Naive thymus-derived CD4-positive, alpha-beta T cell (primary cell): ENCODE results near the gene NELFB. TPM values are rescaled to one million over a fixed set of nuclear protein-coding genes. Genes with fewer than 3 reads are reported as not detected.

Experiments used
- ATAC-seq: fragments of 150-1000 bp; cut with Tn5 transposase; 2 replicates; pipeline ENCODE4 v1.10.0; 2021; ENCODE audit warnings: mild to moderate bottlenecking, moderate library complexity
- CTCF ChIA-PET: fragments of 350-600 bp; sonication (Branson Sonifier 250); formaldehyde crosslinking; loops from one replicate; lab custom pipeline; 2021; ENCODE audit warnings: antibody characterized with exemption; lab: Charles Lee
- POLR2A ChIA-PET: fragments of 350-600 bp; sonication (Branson Sonifier 250); formaldehyde crosslinking; loops from one replicate; lab custom pipeline; 2021; ENCODE audit warnings: antibody characterized with exemption, inconsistent platforms; lab: Charles Lee
- DNase-seq, 9 donors: peaks; one replicate each; pipeline versions ENCODE4 v3.0.0 to v3.0.0-alpha.2; 2020 to 2022; ENCODE audit warnings: mixed read lengths in 1 of 9
- H3K27ac ChIP-seq: one replicate; pipeline ENCODE4 v1.7.0; 2013; ENCODE audit warnings: mild to moderate bottlenecking, low read depth, low read length, moderate library complexity
- H3K27me3 ChIP-seq, 2 donors: one replicate each; pipeline ENCODE4 v1.7.0; 2013; ENCODE audit warnings: low read length in 2 of 2, mild to moderate bottlenecking in 2 of 2, moderate library complexity in 2 of 2; ENCODE audit not compliant: control insufficient read depth in 2 of 2, insufficient read depth in 2 of 2
- H3K36me3 ChIP-seq, 3 experiments: 1 replicate in 2 of 3; 2 replicates in 1 of 3; pipeline ENCODE4 v1.7.0; 2013; ENCODE audit warnings: low read length in 3 of 3, mild to moderate bottlenecking in 3 of 3, moderate library complexity in 1 of 3; ENCODE audit not compliant: insufficient read depth in 3 of 3, control insufficient read depth in 2 of 3
- H3K4me1 ChIP-seq, 2 donors: one replicate each; pipeline ENCODE4 v1.7.0; 2013; ENCODE audit warnings: low read length in 2 of 2, mild to moderate bottlenecking in 2 of 2, moderate library complexity in 1 of 2; ENCODE audit not compliant: control insufficient read depth in 2 of 2, insufficient read depth in 2 of 2
- H3K4me3 ChIP-seq: 2 replicates; pipeline ENCODE4 v1.7.0; 2013; ENCODE audit warnings: mild to moderate bottlenecking, low read length
- H3K9me3 ChIP-seq, 3 experiments: 1 replicate in 2 of 3; 2 replicates in 1 of 3; pipeline ENCODE4 v1.7.0; 2013; ENCODE audit warnings: low read length in 3 of 3; ENCODE audit not compliant: control insufficient read depth in 2 of 3
- H3K27ac Mint-ChIP-seq, 9 donors: one replicate each; pipeline ENCODE4 v1.8.0; 2020 to 2022; ENCODE audit warnings: mixed read lengths in 9 of 9, mild to moderate bottlenecking in 8 of 9, moderate library complexity in 5 of 9, inconsistent platforms in 2 of 9
- H3K27me3 Mint-ChIP-seq, 5 donors: one replicate each; pipeline ENCODE4 v1.8.0; 2021 to 2022; ENCODE audit warnings: mixed read lengths in 5 of 5, mild to moderate bottlenecking in 1 of 5
- H3K36me3 Mint-ChIP-seq, 5 donors: one replicate each; pipeline ENCODE4 v1.8.0; 2020 to 2022; ENCODE audit warnings: mixed read lengths in 5 of 5, mild to moderate bottlenecking in 3 of 5, inconsistent platforms in 1 of 5
- H3K4me1 Mint-ChIP-seq, 7 donors: one replicate each; pipeline ENCODE4 v1.8.0; 2020 to 2022; ENCODE audit warnings: mixed read lengths in 7 of 7, mild to moderate bottlenecking in 3 of 7, inconsistent platforms in 1 of 7
- H3K4me3 Mint-ChIP-seq, 10 donors: one replicate each; pipeline ENCODE4 v1.8.0; 2020 to 2022; ENCODE audit warnings: mild to moderate bottlenecking in 10 of 10, mixed read lengths in 10 of 10, moderate library complexity in 6 of 10, inconsistent platforms in 2 of 10
- H3K9me3 Mint-ChIP-seq, 11 donors: one replicate each; pipeline ENCODE4 v1.8.0; 2020 to 2022; ENCODE audit warnings: mixed read lengths in 11 of 11, mild to moderate bottlenecking in 4 of 11, inconsistent platforms in 1 of 11, moderate library complexity in 1 of 11
- intact Hi-C, 2 donors: fragments of 100-400 bp; cut with micrococcal nuclease; formaldehyde crosslinking; loops; one replicate each; pipeline ENCODE4 v1.15.1; 2023
- polyA plus RNA-seq, 2 donors: library from polyadenylated mRNA; unstranded; fragments of 300-500 nt; fragmentation: Illumina TruSeq; gene quantifications; one replicate each; pipeline ENCODE4 v1.2.3, GENCODE V29; 2021
- total RNA-seq, 6 experiments: library from RNA in 5 of 6; stranded (reverse) in 5 of 6; gene quantifications; 1 replicate in 5 of 6; 2 replicates in 1 of 6; pipeline ENCODE4 v1.2.3 and lab custom pipeline; 2021 to 2026

Gene NELFB
- total and polyA plus RNA-seq, 7 experiments from 2014 or later, result 22.9 to 64.2 (median 38.9) TPM

DNA sequence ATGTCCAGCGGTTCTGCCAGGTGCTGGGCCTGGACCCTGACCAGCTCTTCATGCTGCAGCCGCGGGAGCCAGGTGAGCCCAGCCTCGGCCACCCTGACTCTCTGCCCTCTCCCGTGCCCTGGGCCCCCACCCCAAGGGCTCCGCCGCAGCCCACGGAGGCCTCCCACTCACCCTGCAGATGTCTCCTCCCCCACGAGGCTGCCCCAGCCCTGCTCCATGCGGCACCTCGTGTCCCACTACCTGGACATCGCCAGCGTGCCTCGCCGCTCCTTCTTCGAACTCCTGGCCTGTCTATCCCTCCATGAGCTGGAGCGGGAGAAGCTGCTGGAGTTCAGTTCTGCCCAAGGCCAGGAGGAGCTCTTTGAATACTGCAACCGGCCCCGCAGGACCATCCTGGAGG is 40.5 kb upstream of the NELFB start:
- H3K36me3 Mint-ChIP-seq, result peaks cover 0 to 4% (median 0%) of the 10 kb centered on the region in 5 donors
- no peak overlapping the region for H3K4me3 ChIP-seq
- H3K36me3 ChIP-seq, result peaks cover 0 to 34% (median 0%) of the 10 kb centered on the region in 3 experiments
- H3K9me3 ChIP-seq, result no peaks in the 10 kb centered on the region
- no peak overlapping the region for H3K4me3 Mint-ChIP-seq
- ATAC-seq (no peak), DNase-seq (no peak)
- no peaks in the 10 kb centered on the region for H3K27me3 Mint-ChIP-seq
- peaks cover 0 to 7% (median 0%) of the 10 kb centered on the region in 7 donors for H3K4me1 Mint-ChIP-seq
- POLR2A ChIA-PET, result interaction anchor here (0.5 to 1.4 kb wide), 3 partner anchors 22 to 84 kb away, joined by 3 to 4 read pairs (median 3); partner anchors contain the start of gene SSNA1
- peak overlapping the region in 1 of 9 donors; percentile 43 for H3K27ac Mint-ChIP-seq
- intact Hi-C loops, result no loop called here
- no peaks in the 10 kb centered on the region for H3K4me1 ChIP-seq
- H3K9me3 Mint-ChIP-seq, result no peaks in the 10 kb centered on the region
- H3K27me3 ChIP-seq, result no peaks in the 10 kb centered on the region
- no peak overlapping the region for H3K27ac ChIP-seq
- CTCF ChIA-PET, result interaction anchor here (1.0 kb wide), 1 partner anchor 90 kb away, joined by 3 read pairs; no protein-coding TSS in a partner anchor

GRCh38 chr9:137215196-137215986 is 39.7 kb upstream of the NELFB start:
- H3K27ac Mint-ChIP-seq, result no peak overlapping the region
- no peak overlapping the region for H3K4me3 ChIP-seq
- H3K9me3 Mint-ChIP-seq, result no peaks in the 10 kb centered on the region
- ATAC-seq (no peak), DNase-seq (no peak)
- H3K4me3 Mint-ChIP-seq, result no peak overlapping the region
- H3K36me3 Mint-ChIP-seq, result peaks cover 0 to 2% (median 0%) of the 10 kb centered on the region in 5 donors
- H3K9me3 ChIP-seq, result no peaks in the 10 kb centered on the region
- no peaks in the 10 kb centered on the region for H3K27me3 ChIP-seq
- H3K27me3 Mint-ChIP-seq, result no peaks in the 10 kb centered on the region
- H3K27ac ChIP-seq, result no peak overlapping the region
- no peaks in the 10 kb centered on the region for H3K4me1 ChIP-seq
- H3K36me3 ChIP-seq, result peaks cover 0 to 28% (median 0%) of the 10 kb centered on the region in 3 experiments
- peaks cover 0 to 7% (median 0%) of the 10 kb centered on the region in 7 donors for H3K4me1 Mint-ChIP-seq
- ChIA-PET CTCF (interaction anchor here (0.9 kb wide), 1 partner anchor 13 kb away, joined by 6 read pairs; no protein-coding TSS in a partner anchor), POLR2A (interaction anchor here (0.5 to 0.6 kb wide), 2 partner anchors 23 to 84 kb away, joined by 3 to 4 read pairs; no protein-coding TSS in a partner anchor)
- intact Hi-C loops, result no loop called here

- no peak overlapping the region for H3K4me3 Mint-ChIP-seq
- intact Hi-C loops, result no loop called here
- H3K9me3 Mint-ChIP-seq, result no peaks in the 10 kb centered on the region
These were observed 38.8 kb upstream of the NELFB start for GRCh38 chr9:137216188-137216965.

DNA sequence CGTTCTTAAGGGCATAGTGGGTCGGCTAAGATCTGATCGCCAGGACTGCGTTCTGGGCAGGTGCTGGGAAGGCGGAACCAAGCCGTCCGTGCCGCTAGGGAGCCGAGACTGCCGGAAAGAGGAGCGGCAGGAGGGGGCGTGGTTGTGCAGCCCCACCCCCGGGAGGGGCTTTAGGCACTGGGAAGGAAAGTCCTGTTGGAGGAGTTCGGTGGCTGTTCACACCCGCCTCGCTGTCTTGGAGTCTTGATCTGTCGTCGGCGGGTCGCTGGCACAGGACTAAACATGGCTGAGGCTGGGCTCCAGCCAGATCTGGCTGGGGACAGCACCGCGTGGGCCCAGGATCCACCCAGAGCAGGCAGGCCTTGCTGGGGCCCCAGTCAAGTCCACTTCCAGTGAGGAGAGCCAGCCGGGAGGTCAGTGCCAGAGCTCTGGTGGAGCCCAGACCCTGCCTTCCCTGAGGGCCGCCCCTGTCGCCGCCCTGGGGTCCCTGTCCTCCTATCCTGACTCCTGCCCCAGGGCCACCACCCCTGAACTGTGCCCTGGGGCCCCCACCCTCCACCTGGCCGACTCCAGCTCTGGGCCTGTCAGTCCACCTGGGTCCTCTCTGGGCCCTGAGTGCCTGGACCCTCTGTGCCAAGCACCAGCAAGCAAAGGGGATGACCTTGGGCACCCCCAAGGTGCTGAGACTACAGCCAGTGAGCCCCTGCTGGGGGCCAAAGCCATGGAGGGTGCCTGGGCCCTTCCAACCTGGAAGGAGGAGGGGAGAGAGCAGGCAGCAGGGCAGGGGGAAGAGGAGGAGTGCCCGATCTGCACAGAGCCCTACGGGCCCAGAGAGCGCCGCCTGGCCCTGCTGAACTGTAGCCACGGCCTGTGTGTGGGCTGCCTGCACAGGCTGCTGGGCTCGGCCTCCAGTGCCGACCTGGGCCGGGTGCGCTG is 37.6 kb upstream of the NELFB start:
- Histone ChIP-seq H3K9me3 (no peaks in the 10 kb centered on the region), H3K4me3 (no peak overlapping the region), H3K36me3 (peaks cover 0 to 28% (median 0%) of the 10 kb centered on the region in 3 experiments), H3K4me1 (no peaks in the 10 kb centered on the region), H3K27ac (no peak overlapping the region), H3K27me3 (no peaks in the 10 kb centered on the region)
- Mint-ChIP-seq H3K9me3 (no peaks in the 10 kb centered on the region), H3K27ac (no peak overlapping the region), H3K4me1 (peaks cover 0 to 4% (median 0%) of the 10 kb centered on the region in 7 donors), H3K27me3 (no peaks in the 10 kb centered on the region), H3K4me3 (peak overlapping the region in 3 of 10 donors; percentile 14 to 40 (median 23)), H3K36me3 (peaks cover 0 to 2% (median 0%) of the 10 kb centered on the region in 5 donors)
- CTCF ChIA-PET, result no interaction called here
- intact Hi-C loops, result no loop called here
- ATAC-seq (peak; percentile 15), DNase-seq (no peak)
- POLR2A ChIA-PET, result interaction anchor here (1.3 kb wide), 1 partner anchor 25 kb away, joined by 3 read pairs; no protein-coding TSS in a partner anchor

More at GRCh38 chr9:137216188-137216965, 38.8 kb upstream of the NELFB start:
- Histone ChIP-seq H3K27ac (no peak overlapping the region), H3K27me3 (no peaks in the 10 kb centered on the region), H3K4me3 (no peak overlapping the region), H3K4me1 (no peaks in the 10 kb centered on the region), H3K36me3 (peaks cover 0 to 28% (median 0%) of the 10 kb centered on the region in 3 experiments), H3K9me3 (no peaks in the 10 kb centered on the region)
- Mint-ChIP-seq H3K27ac (no peak overlapping the region), H3K27me3 (no peaks in the 10 kb centered on the region), H3K4me1 (peaks cover 0 to 4% (median 0%) of the 10 kb centered on the region in 7 donors), H3K36me3 (peaks cover 0 to 2% (median 0%) of the 10 kb centered on the region in 5 donors)
- DNase-seq (no peak), ATAC-seq (no peak)
- ChIA-PET POLR2A (no interaction called here), CTCF (interaction anchor here (0.9 kb wide), 1 partner anchor 14 kb away, joined by 6 read pairs; no protein-coding TSS in a partner anchor)

DNA sequence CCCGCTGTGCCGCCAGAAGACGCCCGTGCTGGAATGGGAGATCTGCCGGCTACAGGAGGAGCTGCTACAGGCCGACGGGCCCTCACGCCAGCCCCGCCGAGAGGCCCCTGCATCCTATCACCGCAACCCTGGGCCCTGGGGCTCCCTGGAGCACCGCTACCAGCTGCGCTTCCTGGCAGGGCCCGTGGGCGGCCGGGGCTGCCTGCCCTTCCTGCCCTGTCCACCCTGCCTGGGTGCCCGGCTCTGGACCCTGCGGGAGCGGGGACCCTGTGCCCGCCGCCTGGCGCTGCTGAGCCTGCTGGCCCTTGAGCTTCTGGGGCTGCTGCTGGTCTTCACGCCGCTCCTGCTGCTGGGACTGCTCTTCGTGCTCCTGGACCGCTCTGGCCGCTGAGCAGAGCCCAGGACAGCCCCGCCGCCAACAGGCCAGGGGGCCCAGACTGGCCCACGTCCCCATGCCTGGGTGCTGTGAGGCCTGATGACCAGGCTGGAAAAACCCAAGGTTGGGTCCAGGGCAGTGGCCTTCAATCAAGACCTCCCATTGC is 36.8 kb upstream of the NELFB start:
- Mint-ChIP-seq H3K4me1 (peaks cover 0 to 5% (median 0%) of the 10 kb centered on the region in 7 donors), H3K4me3 (no peak overlapping the region), H3K36me3 (no peaks in the 10 kb centered on the region), H3K9me3 (no peaks in the 10 kb centered on the region), H3K27me3 (no peaks in the 10 kb centered on the region), H3K27ac (no peak overlapping the region)
- DNase-seq, result no peak
- no peak for ATAC-seq
- H3K27me3 ChIP-seq, result no peaks in the 10 kb centered on the region
- no peak overlapping the region for H3K4me3 ChIP-seq
- H3K9me3 ChIP-seq, result no peaks in the 10 kb centered on the region
- CTCF ChIA-PET, result no interaction called here
- intact Hi-C loops, result no loop called here
- no peak overlapping the region for H3K27ac ChIP-seq
- POLR2A ChIA-PET, result interaction anchor here (1.3 kb wide), 1 partner anchor 24 kb away, joined by 3 read pairs; no protein-coding TSS in a partner anchor
- H3K4me1 ChIP-seq, result peaks cover 0 to 5% of the 10 kb centered on the region in 2 donors
- H3K36me3 ChIP-seq, result peaks cover 0 to 28% (median 0%) of the 10 kb centered on the region in 3 experiments
